ENCODE data around the gene MLXIPL. TPM values are rescaled to one million over a fixed set of nuclear protein-coding genes. Genes with fewer than 3 reads are reported as not detected.
"Not testable (repeated sequence)": the region's sequence is repeated elsewhere in the genome, so short reads cannot be mapped to it uniquely, and the experiment has no call there.

Gene MLXIPL
- total RNA-seq, 1 experiment from 2014 or later, result 19.8 TPM

- Mint-ChIP-seq H3K27me3 (ENCODE audit: insufficient read depth, unreplicated experiment) (no peaks in the 10 kb centered on the region), H3K4me3 (ENCODE audit: unreplicated experiment) (no peak overlapping the region), H3K4me1 (ENCODE audit: low read depth, unreplicated experiment) (peaks cover 8% of the 10 kb centered on the region)
Measured at GRCh38 chr7:73582664-73583202, 41.6 kb downstream of the MLXIPL start.

GRCh38 chr7:73581006-73581405, 43.3 kb downstream of the MLXIPL start:
- H3K4me3 Mint-ChIP-seq (ENCODE audit: unreplicated experiment); DNase-seq; CTCF ChIA-PET; H3K4me3 ChIP-seq (ENCODE audit: low read depth, low read length); H3K9me3 ChIP-seq; BruUV-seq (replicated peaks); H3K9me3 Mint-ChIP-seq (ENCODE audit: unreplicated experiment); H3K4me1 ChIP-seq; H3K27me3 ChIP-seq (replicated peaks; ENCODE audit: control insufficient read depth, insufficient read depth, low read length); H3K4me1 Mint-ChIP-seq (ENCODE audit: low read depth, unreplicated experiment); H3K36me3 ChIP-seq (ENCODE audit: control insufficient read depth, insufficient read depth, low read length); H3K27me3 Mint-ChIP-seq (ENCODE audit: insufficient read depth, unreplicated experiment); intact Hi-C loops (cut with micrococcal nuclease; ENCODE audit: unreplicated experiment); H3K27ac Mint-ChIP-seq (ENCODE audit: unreplicated experiment): not testable (repeated sequence)
- POLR2A ChIA-PET, result interaction anchor here (0.6 kb wide), 1 partner anchor 502 kb away, joined by 5 read pairs; no protein-coding TSS in a partner anchor
- peaks cover 27% of the 10 kb centered on the region for H3K36me3 Mint-ChIP-seq (ENCODE audit: insufficient read depth, unreplicated experiment)

More at GRCh38 chr7:73582664-73583202, 41.6 kb downstream of the MLXIPL start:
- BruUV-seq (replicated peaks), result no TSS peak
- ChIA-PET CTCF (no interaction called here), POLR2A (no interaction called here)
- TF ChIP-seq CTCF (IDR thresholded peaks at IDR 0.05; ENCODE audit: insufficient read depth in 1 of 2, low read depth in 1 of 2, low read length in 1 of 2, severe bottlenecking in 1 of 2, unreplicated experiment in 1 of 2), result no peak
- Histone ChIP-seq H3K4me3 (ENCODE audit: low read depth, low read length) (no peak overlapping the region), H3K36me3 (ENCODE audit: control insufficient read depth, insufficient read depth, low read length) (no peaks in the 10 kb centered on the region), H3K27me3 (replicated peaks; ENCODE audit: control insufficient read depth, insufficient read depth, low read length) (no peaks in the 10 kb centered on the region), H3K9me3 (no peaks in the 10 kb centered on the region), H3K4me1 (no peaks in the 10 kb centered on the region)
- intact Hi-C loops (cut with micrococcal nuclease; ENCODE audit: unreplicated experiment), result no loop called here
- Mint-ChIP-seq H3K9me3 (ENCODE audit: unreplicated experiment) (no peaks in the 10 kb centered on the region), H3K36me3 (ENCODE audit: insufficient read depth, unreplicated experiment) (peaks cover 14% of the 10 kb centered on the region), H3K27ac (ENCODE audit: unreplicated experiment) (no peak overlapping the region)
- no peak for DNase-seq

- intact Hi-C loops (cut with micrococcal nuclease; ENCODE audit: unreplicated experiment), result loop anchor here (1.0 to 5.0 kb wide), 4 partner anchors 21 to 249 kb away; partner anchors contain the start of genes BAZ1B, BCL7B and MLXIPL
- no peaks in the 10 kb centered on the region for H3K27me3 Mint-ChIP-seq (ENCODE audit: insufficient read depth, unreplicated experiment)
- ChIA-PET POLR2A (interaction anchor here (0.5 to 1.4 kb wide), 20 partner anchors 9 to 1908 kb away, joined by 3 to 14 read pairs (median 5); partner anchors contain the start of genes BAZ1B and BCL7B), CTCF (interaction anchor here (0.6 to 1.4 kb wide), 4 partner anchors 9 to 304 kb away, joined by 3 to 8 read pairs (median 4); no protein-coding TSS in a partner anchor)
- peaks cover 43% of the 10 kb centered on the region for H3K36me3 Mint-ChIP-seq (ENCODE audit: insufficient read depth, unreplicated experiment)
- H3K9me3 Mint-ChIP-seq (ENCODE audit: unreplicated experiment), result no peaks in the 10 kb centered on the region
- BruUV-seq (replicated peaks), result no TSS peak
- H3K4me3 ChIP-seq (ENCODE audit: low read depth, low read length), result peak within 1 kb of the TSS; percentile 60
- H3K27ac Mint-ChIP-seq (ENCODE audit: unreplicated experiment), result peak within 1 kb of the TSS; percentile 92
- no peaks in the 10 kb centered on the region for H3K9me3 ChIP-seq
- H3K4me1 ChIP-seq, result peaks cover 8% of the 10 kb centered on the region; the same call in 1 of the 2 replicates
- H3K4me3 Mint-ChIP-seq (ENCODE audit: unreplicated experiment), result peak within 1 kb of the TSS; percentile 95
- peaks cover 5% of the 10 kb centered on the region for H3K36me3 ChIP-seq (ENCODE audit: control insufficient read depth, insufficient read depth, low read length)
- peak in 1 of 2 experiments; percentile 30 for TF ChIP-seq CTCF (IDR thresholded peaks at IDR 0.05; ENCODE audit: insufficient read depth in 1 of 2, low read depth in 1 of 2, low read length in 1 of 2, severe bottlenecking in 1 of 2, unreplicated experiment in 1 of 2)
- no peaks in the 10 kb centered on the region for H3K27me3 ChIP-seq (replicated peaks; ENCODE audit: control insufficient read depth, insufficient read depth, low read length)
- DNase-seq, result peak; percentile 99
- peaks cover 8% of the 10 kb centered on the region for H3K4me1 Mint-ChIP-seq (ENCODE audit: low read depth, unreplicated experiment)
Measured at GRCh38 chr7:73578342-73579128, 45.8 kb downstream of the MLXIPL start, which contains the start of gene TBL2. TBL2 (minus strand) TSS chr7:73578579; CDS start chr7:73578549, 30 bp downstream.
